ENCODE measurements around the gene MGMT. TPM values are rescaled to one million over a fixed set of nuclear protein-coding genes. Genes with fewer than 3 reads are reported as not detected.

The MGMT gene
- total RNA-seq, 2 donors from 2014 or later = 18.7 to 22.4 TPM

DNA sequence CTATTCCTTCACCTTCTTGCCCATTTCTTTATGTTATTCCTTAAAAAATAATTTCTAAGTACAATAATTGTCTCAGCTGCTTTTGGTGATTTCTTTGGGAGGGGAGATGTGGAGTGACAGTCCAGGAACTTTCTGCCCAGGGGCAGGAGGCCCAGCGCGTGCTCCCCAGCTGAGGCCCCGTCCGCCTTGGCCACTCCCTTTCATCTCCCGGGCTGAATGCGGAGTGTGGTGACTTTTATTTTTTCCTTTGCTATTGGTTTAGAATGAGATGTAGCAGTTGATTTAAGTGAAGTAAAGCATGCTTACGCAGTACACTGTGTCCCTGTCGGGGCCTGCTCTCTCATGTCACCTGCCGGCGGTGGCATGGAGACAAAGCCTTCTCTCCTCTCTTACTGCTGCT is 141.6 kb downstream of the MGMT start:
- H3K9me3 Mint-ChIP-seq = peaks cover 4% of the 10 kb centered on the region
- no peak for ATAC-seq (replicated peaks)

DNA sequence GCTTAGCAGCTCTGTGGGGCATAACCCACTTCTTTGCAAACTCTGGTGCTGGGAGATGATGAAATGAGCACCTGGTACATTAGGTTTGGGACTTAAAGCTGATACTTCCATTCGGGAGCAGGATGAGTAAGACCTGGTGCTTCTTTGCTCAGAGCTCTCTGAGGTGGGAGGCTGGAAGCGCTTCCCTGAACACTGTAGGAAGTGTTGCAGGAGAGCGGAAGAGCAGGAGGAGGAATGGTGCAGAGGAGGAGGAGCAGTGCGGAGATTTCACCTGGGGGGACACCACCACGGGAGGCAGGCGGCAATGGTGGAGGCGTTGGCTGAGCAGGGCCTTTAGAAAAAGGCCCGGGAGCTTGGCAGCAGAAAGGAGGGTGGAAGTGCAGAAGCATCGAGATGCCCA is 142.5 kb downstream of the MGMT start:
- Mint-ChIP-seq H3K36me3 (ENCODE audit: low read depth) (peaks cover 11% of the 10 kb centered on the region), H3K4me3 (no peak overlapping the region), H3K4me1 (peaks cover 5% of the 10 kb centered on the region), H3K9me3 (peaks cover 4% of the 10 kb centered on the region), H3K27ac (no peak overlapping the region), H3K27me3 (no peaks in the 10 kb centered on the region)
- no peak for ATAC-seq (replicated peaks)

More for the DNA sequence above, 141.6 kb downstream of the MGMT start:
- H3K27me3 Mint-ChIP-seq = no peaks in the 10 kb centered on the region
- no peak overlapping the region for H3K27ac Mint-ChIP-seq
- peaks cover 11% of the 10 kb centered on the region for H3K36me3 Mint-ChIP-seq (ENCODE audit: low read depth)
- H3K4me3 Mint-ChIP-seq = no peak overlapping the region
- peaks cover 5% of the 10 kb centered on the region for H3K4me1 Mint-ChIP-seq

DNA sequence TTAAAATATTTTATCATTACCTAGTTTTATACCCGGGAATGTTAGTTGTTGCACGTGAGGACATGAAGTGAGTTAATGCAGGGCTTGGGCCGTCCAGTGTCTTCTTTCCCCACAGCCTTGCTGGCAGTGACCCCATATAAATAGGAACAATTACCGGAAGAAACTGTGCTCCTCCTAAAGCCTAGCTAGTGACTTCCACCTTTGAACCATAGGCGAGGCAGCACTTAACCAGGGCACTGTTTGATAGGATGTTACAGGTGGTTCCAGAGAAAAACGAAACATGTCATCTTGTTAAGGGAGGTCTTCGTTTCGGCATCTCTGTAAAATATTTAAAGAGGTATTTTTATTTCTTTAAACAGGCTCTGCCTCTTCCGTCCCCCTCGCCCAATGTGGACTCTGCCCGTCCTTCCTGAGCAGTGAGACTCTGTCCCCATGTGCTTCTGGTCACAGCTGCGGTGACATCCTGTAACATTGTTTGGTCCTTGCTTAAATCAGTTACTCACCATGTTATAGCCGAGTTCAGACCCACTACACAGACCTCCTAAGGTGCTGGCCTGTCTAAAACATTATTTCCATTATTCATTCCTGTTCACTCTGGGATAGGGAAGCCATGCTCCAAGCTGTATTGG is 145.6 kb downstream of the MGMT start:
- Mint-ChIP-seq H3K36me3 (ENCODE audit: low read depth) (peaks cover 11% of the 10 kb centered on the region), H3K27me3 (no peaks in the 10 kb centered on the region), H3K9me3 (peaks cover 11% of the 10 kb centered on the region), H3K4me1 (peaks cover 8% of the 10 kb centered on the region), H3K27ac (no peak overlapping the region), H3K4me3 (no peak overlapping the region)
- ATAC-seq (replicated peaks) = no peak

DNA sequence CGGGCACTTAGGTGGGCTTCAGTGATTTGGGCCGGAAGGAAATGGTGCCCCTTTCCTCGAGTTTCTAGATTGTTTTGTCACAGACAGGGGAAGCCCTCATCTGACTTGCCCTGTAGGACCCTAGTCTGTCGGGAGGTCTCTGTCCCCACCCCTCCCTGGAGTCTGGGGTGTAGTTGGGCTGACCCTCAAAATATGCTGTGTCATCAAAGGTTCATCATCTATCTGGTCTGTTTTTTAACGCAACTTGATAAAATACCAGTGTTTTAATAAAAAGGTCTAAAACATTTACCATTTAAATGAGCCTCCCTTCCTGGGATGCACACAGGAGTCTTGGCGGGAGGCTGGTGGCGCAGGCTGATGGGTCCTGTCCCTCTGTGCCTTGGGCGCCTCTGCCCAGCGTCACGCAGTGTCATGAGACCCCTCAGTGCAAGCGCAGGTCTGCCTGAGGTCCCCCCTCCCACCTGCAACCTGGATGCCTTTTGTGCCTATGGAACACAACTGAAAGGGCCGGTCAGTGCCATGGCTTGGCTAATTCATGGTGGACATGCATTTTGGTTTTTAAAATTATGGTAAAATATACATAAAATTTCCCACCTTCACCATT is 146.4 kb downstream of the MGMT start:
- Mint-ChIP-seq H3K27me3 (no peaks in the 10 kb centered on the region), H3K4me3 (no peak overlapping the region), H3K4me1 (peaks cover 8% of the 10 kb centered on the region), H3K9me3 (peaks cover 11% of the 10 kb centered on the region), H3K36me3 (ENCODE audit: low read depth) (peaks cover 11% of the 10 kb centered on the region), H3K27ac (no peak overlapping the region)
- no peak for ATAC-seq (replicated peaks)

DNA sequence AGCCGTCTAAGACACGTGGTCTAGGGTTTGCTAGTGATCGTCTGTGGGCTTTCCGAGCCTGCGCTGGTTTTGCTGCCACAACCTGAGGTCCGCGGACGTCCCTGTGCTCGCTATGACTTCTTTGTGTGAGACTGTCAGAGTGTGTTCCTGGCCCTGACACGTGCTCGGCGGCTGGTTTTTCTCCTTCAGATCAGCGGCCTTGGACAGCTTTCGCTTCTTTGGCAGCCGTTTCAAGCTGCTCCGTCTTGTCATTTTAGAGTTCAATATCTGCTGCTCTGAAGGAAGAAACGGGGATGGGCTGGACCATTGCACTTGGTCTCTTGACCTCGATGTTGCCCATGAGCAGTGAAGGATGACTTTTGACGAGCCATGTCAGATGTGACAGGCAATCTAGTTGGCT is 147.3 kb downstream of the MGMT start:
- peaks cover 8% of the 10 kb centered on the region for H3K4me1 Mint-ChIP-seq
- no peak overlapping the region for H3K27ac Mint-ChIP-seq
- H3K9me3 Mint-ChIP-seq = peaks cover 11% of the 10 kb centered on the region
- no peak for ATAC-seq (replicated peaks)
- peaks cover 11% of the 10 kb centered on the region for H3K36me3 Mint-ChIP-seq (ENCODE audit: low read depth)
- no peak overlapping the region for H3K4me3 Mint-ChIP-seq
- no peaks in the 10 kb centered on the region for H3K27me3 Mint-ChIP-seq

DNA sequence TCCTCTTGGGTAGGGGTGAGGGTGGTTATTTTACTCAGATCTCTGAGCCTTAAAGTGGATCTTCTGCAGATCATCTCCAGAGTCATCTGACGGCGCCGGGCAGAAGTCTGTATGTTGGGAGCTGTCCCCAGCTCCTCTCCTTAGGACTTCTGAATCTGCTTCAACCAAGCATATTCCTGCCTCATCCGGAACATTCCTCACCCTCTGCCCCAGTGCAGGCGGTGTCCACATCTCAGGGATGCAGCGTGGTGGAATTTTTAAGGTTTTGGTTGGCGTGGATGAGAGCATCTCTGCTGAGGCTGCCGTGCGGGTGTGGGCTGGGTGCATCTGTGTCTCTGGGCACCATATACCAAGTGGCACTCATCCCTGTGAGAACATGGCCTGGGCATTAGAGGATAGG is 148.3 kb downstream of the MGMT start:
- peaks cover 9% of the 10 kb centered on the region for H3K9me3 Mint-ChIP-seq
- ATAC-seq (replicated peaks) = no peak
- H3K27me3 Mint-ChIP-seq = no peaks in the 10 kb centered on the region
- peaks cover 9% of the 10 kb centered on the region for H3K36me3 Mint-ChIP-seq (ENCODE audit: low read depth)
- no peak overlapping the region for H3K27ac Mint-ChIP-seq
- no peak overlapping the region for H3K4me3 Mint-ChIP-seq
- H3K4me1 Mint-ChIP-seq = peaks cover 7% of the 10 kb centered on the region

DNA sequence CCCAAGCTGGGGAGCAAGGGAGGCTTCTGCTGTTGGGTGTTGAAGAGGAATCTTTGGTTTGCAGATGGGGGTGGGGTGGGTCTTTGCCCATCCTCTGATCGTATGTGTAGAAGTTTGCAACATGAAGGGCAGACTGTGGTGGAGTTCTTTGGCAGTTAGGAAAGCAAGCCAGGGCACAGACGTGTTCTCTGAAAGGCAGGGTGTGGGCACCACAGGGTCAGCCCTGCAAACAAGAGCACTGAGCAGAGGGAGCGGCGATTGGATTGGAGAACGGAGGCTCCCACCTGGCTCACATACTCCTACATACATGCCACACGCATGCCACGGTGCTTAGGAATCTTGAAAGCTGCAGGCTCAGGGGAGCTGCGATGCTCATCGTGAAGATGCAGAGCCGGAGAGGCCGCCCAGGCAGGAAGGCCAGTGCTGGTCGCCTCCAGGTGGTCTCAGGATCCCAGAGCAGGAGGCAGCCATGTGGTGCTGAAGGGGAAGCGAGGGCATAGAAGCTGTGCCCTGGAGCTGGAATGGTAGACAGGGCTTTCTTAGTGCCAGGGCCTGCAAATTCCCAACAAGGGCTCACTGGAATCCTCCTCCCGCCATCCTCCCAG is 149.0 kb downstream of the MGMT start:
- H3K36me3 Mint-ChIP-seq (ENCODE audit: low read depth) = peaks cover 3% of the 10 kb centered on the region
- no peak for ATAC-seq (replicated peaks)
- no peak overlapping the region for H3K27ac Mint-ChIP-seq
- no peak overlapping the region for H3K4me3 Mint-ChIP-seq
- H3K27me3 Mint-ChIP-seq = no peaks in the 10 kb centered on the region
- H3K9me3 Mint-ChIP-seq = peaks cover 12% of the 10 kb centered on the region
- H3K4me1 Mint-ChIP-seq = peaks cover 5% of the 10 kb centered on the region

DNA sequence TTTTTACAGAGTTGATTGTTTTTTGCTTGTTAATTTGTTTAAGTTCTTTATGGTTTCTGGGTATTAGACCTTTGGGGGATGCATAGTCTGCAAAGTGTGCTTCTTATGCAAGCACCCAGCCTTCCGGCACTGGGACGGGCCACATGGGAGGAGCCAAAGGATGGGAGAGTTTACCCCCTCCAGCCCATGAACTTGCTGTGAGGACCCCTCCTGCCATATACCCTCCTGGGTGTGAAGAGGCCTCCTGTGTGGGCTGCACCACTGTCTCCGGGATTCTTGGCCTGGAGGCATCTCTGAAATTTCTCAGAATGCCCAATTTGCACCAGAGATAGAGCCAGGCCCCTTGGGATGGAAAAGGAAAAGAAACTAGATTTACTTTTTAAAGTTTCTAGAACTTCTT is 150.7 kb downstream of the MGMT start:
- peaks cover 13% of the 10 kb centered on the region for H3K4me1 Mint-ChIP-seq
- H3K27ac Mint-ChIP-seq = no peak overlapping the region
- ATAC-seq (replicated peaks) = no peak
- H3K36me3 Mint-ChIP-seq (ENCODE audit: low read depth) = no peaks in the 10 kb centered on the region
- no peak overlapping the region for H3K4me3 Mint-ChIP-seq
- peaks cover 20% of the 10 kb centered on the region for H3K9me3 Mint-ChIP-seq
- H3K27me3 Mint-ChIP-seq = no peaks in the 10 kb centered on the region

DNA sequence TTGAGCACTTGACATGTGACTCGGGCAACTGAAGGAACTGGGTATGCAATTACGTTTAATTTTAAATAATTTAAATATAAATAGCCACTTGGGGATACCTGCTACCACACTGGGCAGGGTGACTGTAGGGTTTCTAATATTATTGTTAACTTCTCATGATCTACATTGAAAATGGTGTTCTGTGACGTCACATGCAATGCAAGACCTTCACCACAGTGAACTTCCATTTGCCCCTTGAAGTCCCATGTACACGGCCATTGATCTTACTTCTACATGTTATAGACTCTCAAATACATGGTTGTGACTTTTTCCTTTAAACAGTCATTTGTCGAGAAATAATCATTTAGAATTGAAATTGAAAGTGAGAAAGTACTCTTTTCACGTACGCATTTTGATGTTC is 154.0 kb downstream of the MGMT start:
- H3K4me1 Mint-ChIP-seq = peaks cover 9% of the 10 kb centered on the region
- H3K4me3 Mint-ChIP-seq = no peak overlapping the region
- H3K36me3 Mint-ChIP-seq (ENCODE audit: low read depth) = no peaks in the 10 kb centered on the region
- ATAC-seq (replicated peaks) = no peak
- H3K27ac Mint-ChIP-seq = no peak overlapping the region
- H3K27me3 Mint-ChIP-seq = no peaks in the 10 kb centered on the region
- H3K9me3 Mint-ChIP-seq = peaks cover 12% of the 10 kb centered on the region

DNA sequence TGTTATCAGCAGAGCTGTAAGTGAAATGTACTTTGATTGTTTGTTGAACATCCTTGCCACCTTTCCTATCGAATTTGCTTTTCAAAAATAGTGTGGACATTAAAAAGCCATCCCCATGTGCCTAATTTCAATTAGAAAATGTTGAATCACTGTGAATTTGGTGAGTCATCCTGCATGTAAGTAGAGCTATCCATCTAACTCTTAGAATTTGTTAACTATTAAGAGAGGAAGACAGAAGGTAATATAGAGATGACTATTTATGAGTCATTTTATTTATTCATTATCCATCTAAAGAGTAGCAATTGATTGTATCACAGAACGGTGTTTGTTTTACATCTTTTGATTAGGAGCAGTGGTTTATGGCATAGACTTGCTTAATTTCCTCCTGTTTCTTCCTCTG is 154.7 kb downstream of the MGMT start:
- peaks cover 9% of the 10 kb centered on the region for H3K4me1 Mint-ChIP-seq
- peaks cover 12% of the 10 kb centered on the region for H3K9me3 Mint-ChIP-seq
- no peak overlapping the region for H3K4me3 Mint-ChIP-seq
- H3K36me3 Mint-ChIP-seq (ENCODE audit: low read depth) = peaks cover 2% of the 10 kb centered on the region
- H3K27ac Mint-ChIP-seq = no peak overlapping the region
- no peaks in the 10 kb centered on the region for H3K27me3 Mint-ChIP-seq
- no peak for ATAC-seq (replicated peaks)

DNA sequence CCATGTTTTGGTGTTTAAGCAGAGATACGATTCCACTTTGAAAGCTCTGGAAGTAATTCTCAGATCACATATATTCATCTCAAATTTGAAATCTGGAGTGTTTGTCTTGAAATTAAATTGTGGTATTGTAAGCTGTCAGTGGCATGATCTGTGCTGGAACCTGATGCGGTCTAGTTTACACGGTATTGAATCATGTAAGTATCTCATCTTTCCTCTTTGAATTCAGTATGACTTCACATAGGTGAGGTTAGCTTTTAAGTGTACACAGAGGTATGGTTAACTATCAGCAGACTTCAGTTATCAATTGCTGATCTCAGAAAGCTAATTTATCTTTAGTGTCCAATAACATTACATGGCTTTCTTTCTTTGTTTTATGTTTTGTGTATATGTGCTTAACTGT is 155.2 kb downstream of the MGMT start:
- Mint-ChIP-seq H3K9me3 (peaks cover 12% of the 10 kb centered on the region), H3K36me3 (ENCODE audit: low read depth) (peaks cover 8% of the 10 kb centered on the region), H3K4me1 (peaks cover 9% of the 10 kb centered on the region), H3K27ac (no peak overlapping the region), H3K27me3 (no peaks in the 10 kb centered on the region), H3K4me3 (no peak overlapping the region)
- no peak for ATAC-seq (replicated peaks)

DNA sequence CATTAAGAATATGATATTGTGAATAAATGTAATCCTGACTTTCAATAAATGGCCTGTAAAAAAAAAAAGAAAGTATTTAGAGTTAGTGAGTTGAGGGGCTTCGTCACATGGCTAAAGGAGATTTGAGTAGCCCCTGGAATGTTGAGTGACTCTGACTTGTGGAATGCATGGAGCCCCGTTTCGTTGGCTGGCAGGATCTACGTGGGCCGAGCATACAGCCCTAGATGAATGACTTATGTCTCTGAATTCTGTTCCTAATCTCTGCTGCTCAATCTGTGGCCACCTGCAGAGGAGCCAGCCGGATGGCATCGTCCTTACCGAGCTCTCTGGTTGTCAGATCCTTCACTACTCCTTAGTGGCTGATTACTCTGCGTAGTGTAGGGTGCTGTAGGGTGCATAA is 155.7 kb downstream of the MGMT start:
- no peak overlapping the region for H3K27ac Mint-ChIP-seq
- H3K4me1 Mint-ChIP-seq = peaks cover 9% of the 10 kb centered on the region
- peaks cover 15% of the 10 kb centered on the region for H3K9me3 Mint-ChIP-seq
- H3K27me3 Mint-ChIP-seq = no peaks in the 10 kb centered on the region
- H3K36me3 Mint-ChIP-seq (ENCODE audit: low read depth) = peaks cover 12% of the 10 kb centered on the region
- ATAC-seq (replicated peaks) = no peak
- no peak overlapping the region for H3K4me3 Mint-ChIP-seq

DNA sequence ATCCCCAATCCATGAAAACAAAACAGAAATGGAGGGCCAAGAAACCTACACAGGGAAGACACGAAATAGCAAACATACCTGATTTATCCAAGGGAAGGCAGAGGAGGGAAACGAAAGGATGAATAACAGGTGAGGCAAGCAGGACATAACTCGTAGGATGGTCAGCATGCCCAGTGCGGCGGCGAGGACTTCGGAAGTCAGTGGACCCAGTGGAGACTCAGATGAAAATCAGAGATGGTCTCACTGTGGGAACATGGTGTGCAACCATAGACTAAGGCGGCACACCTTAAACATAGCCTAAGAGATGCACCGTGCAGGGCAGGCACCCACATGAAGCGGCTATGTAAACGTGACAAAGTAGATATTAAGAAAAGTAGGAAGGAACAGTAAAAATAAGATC is 157.5 kb downstream of the MGMT start:
- H3K36me3 Mint-ChIP-seq (ENCODE audit: low read depth) = peaks cover 22% of the 10 kb centered on the region
- H3K27me3 Mint-ChIP-seq = no peaks in the 10 kb centered on the region
- no peak overlapping the region for H3K27ac Mint-ChIP-seq
- peaks cover 9% of the 10 kb centered on the region for H3K4me1 Mint-ChIP-seq
- no peak overlapping the region for H3K4me3 Mint-ChIP-seq
- no peak for ATAC-seq (replicated peaks)
- H3K9me3 Mint-ChIP-seq = peaks cover 15% of the 10 kb centered on the region

DNA sequence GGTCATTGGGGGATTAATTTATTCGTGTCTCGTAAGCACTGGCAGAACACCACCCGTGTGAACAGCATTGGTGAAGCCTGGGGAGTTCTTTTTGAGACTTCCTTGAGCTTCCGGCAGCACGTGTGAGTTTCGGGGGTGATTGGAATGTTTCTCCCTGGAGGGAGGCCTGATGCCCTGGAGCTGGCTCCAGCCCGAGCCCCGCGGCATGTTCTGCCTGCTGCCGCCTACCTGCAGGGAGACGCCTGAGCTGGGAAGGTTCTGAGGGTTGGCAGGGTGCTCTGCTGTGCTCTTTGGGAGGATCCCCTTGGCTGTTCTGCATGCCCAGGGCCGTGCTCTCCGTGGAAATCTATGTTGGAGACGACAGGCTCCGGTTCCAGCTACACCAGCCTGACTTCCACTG is 159.3 kb downstream of the MGMT start:
- Mint-ChIP-seq H3K9me3 (peaks cover 16% of the 10 kb centered on the region), H3K27ac (no peak overlapping the region), H3K36me3 (ENCODE audit: low read depth) (peaks cover 22% of the 10 kb centered on the region), H3K4me1 (peaks cover 5% of the 10 kb centered on the region), H3K4me3 (no peak overlapping the region), H3K27me3 (no peaks in the 10 kb centered on the region)
- ATAC-seq (replicated peaks) = no peak

DNA sequence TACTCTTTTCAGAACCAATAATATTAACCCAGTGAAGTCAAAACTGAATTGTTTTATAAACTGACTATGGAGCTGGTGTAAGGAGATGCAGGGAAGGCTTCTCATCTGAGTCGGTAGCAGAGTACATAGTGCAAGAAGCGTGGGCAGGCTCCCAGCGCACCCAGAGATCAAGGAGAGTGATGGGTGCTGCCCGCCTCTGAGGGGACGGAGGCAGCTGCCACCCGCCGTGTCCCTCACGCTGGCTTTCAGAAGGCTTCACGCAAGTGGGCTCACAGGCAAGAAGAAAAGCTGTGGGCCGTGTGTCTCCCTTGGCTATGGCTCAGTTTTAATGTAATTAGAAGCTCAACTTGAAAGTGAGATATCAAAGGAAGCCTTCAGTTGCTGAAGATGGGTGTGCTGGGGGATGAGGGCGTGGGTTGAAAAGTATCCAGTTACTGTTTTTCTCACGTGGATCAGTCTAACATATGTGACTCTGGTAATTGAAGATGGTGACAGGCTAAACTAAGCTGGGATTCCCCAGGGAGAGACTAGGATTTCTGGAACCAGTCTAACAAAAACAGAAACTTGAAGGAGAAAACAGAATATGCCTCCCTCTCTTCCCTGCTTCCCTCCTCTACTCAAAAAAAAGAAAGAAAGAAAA is 159.9 kb downstream of the MGMT start:
- peaks cover 22% of the 10 kb centered on the region for H3K36me3 Mint-ChIP-seq (ENCODE audit: low read depth)
- H3K4me1 Mint-ChIP-seq = no peaks in the 10 kb centered on the region
- H3K4me3 Mint-ChIP-seq = no peak overlapping the region
- peaks cover 12% of the 10 kb centered on the region for H3K9me3 Mint-ChIP-seq
- no peak for ATAC-seq (replicated peaks)
- H3K27ac Mint-ChIP-seq = no peak overlapping the region
- no peaks in the 10 kb centered on the region for H3K27me3 Mint-ChIP-seq
